CD4-positive, alpha-beta T cell treated with Interleukin-15 for 1 hour (primary cell): ENCODE data around the gene RRP8.

Source experiments
- DNase-seq: peaks from one replicate; pipeline ENCODE4 v3.0.0-alpha.2; 2020

RRP8 gene

DNA sequence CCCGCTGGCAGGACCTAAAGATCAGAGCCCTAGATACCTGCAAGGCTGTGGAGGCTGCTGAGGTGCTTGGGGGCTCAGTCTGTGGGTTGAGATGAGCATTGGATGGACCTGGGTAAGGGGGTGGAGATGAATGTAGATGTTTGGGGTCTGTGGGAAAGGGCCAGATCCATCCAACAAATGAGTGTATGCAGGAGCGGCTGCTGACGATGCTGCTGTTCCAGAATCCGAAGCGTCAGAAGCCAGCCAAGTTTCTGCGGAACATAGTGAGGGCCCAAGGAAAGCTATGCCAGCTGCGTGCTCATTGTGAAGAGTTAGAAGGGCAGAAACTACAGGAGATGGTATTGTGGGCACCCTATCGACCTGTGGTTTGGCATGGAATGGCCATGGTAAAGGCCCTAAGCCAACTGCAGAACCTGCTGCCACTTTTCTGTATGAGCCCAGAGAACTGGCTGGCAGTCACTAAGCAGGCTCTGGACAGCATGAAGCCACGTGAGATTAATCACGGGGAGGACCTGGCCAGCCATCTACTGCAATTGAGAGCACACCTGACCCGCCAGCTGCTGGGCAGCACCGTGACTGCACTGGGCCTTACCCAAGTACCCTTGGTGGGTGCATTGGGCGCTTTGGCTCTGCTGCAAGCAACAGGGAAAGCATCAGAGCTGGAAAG lies 36.6 kb downstream of the RRP8 start:
- no peak for DNase-seq

DNA sequence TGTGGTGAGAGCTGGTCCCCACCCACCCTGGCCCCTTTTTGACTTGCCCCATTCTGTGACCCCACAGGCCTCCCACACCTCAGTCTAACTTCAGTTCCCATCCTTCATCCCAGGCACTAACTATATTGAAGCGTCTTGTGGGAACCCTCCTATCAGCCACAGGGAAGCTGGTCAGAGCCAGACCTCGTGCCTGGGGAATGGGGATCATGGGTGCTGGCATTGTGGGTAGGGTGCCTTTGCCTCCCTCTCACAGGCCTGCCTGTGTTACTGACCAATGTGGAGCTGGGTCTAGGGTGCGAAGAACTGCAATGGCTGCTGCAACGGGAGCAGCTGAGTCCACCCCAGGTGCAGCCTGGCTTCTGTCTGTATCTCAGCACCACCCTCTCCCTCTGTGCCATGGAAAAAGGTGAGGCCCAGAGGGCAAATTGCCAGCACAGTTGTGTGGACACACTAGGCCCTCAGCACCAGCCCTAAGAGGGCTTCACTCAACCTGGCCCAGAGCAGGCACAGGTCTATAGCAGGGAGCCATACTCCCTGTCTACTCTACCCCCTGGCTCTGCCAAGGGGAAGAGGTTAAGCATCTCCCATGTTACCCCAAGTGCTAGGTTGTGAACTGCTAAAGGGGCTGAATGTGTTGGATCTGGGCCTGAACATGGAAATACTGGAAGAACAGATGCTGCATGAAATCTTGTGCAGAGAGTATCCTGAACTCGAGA lies 37.3 kb downstream of the RRP8 start:
- DNase-seq = no peak

DNA sequence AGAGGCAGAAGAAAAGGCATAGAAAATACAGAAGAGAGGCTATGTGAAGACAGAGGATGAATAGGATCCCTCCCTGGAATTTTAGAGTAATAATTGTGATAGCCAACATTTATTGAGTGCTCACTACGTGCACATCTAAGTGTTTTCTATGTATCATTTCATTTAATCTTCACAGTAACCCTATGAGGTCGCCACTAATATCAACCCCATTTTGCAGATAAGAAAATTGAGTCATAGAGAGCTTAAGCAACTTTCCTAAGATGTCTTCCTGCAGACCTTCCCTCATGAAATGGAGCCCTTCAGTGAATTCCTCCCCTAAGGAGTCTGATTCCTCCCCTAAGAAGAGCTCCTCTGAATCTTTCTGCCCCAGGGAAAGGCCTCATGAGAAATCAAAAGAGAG lies 38.1 kb downstream of the RRP8 start:
- DNase-seq = no peak

DNA sequence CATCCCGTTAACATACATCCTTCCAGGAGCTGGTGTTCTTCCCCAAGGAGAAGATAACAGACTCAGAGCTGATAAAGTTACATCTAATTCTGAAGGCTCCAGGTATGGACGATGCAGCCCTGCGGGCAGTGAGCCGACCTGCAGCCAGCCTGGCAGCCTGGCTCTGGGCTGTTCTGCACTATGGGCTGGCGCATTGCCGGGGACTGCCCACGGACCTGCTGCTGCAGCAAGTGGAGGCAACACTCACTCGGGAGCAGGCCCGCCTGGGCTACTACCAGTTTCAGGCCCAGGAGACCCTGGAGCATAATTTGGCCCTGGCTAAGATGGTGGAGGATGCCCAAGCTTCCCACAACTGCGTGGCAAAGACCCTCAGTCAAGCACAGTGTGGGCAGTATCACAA lies 39.7 kb downstream of the RRP8 start:
- DNase-seq = no peak

DNA sequence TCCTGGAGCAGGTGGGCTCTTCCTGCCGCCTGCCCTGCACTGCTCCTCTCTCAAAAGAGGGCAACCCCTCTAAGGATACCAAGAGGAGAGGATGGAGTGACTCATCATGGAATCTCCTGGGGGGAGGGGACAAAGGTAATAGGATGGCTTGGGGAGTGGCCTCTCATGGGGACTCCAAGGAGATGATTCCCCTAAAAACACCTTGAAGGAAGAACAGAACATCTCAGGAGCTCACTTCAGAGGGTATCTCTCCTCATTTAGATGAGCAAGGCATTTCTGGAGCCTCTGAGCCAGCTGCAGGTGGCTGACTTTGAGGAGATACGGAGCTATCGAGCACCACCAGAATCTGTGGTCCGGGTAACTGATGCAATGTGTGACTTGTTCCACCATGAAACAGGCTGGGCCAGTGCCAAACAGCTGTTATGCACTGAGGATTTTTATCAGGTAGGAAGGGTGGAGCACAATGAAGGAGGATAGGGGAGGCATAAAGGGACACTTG lies 40.2 kb downstream of the RRP8 start:
- no peak for DNase-seq

DNA sequence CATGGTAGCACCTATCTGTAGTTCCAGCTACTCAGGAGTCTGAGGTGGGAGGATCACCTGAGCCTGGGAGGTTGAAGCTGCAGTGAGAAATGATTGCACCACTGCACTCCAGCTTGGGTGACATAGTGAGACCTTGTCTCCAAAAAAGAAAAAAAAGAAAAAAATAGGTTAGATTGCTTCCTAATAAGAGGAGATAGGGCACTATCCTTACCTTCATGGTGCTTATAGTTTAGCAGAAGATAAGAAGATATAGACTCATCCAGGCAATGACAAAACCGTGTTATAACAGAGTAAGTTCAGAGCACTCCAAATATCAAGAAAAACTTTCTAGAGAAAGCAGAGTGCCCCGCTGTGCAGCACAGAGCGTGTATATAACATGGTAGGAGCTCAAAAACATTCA lies 42.1 kb downstream of the RRP8 start:
- no peak for DNase-seq

DNA sequence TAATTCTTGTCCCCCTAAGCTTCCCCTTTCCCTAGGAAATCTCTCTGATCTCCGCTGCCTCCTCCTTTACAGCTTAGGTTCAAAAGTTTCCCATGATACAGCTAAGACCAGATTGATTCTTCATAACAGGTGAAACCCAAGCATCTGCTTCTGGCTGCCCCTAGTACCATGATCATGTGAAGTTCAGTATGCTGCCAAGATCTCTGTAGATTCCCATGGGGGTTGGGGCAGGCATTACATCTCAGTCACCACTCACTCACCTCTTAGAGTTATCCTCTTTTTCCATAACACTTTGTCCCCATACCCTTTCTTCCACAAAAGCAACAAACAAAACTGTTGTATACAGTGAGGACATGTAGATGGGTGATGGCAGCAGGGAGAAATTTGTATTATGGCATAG lies 44.0 kb downstream of the RRP8 start:
- DNase-seq = no peak

DNA sequence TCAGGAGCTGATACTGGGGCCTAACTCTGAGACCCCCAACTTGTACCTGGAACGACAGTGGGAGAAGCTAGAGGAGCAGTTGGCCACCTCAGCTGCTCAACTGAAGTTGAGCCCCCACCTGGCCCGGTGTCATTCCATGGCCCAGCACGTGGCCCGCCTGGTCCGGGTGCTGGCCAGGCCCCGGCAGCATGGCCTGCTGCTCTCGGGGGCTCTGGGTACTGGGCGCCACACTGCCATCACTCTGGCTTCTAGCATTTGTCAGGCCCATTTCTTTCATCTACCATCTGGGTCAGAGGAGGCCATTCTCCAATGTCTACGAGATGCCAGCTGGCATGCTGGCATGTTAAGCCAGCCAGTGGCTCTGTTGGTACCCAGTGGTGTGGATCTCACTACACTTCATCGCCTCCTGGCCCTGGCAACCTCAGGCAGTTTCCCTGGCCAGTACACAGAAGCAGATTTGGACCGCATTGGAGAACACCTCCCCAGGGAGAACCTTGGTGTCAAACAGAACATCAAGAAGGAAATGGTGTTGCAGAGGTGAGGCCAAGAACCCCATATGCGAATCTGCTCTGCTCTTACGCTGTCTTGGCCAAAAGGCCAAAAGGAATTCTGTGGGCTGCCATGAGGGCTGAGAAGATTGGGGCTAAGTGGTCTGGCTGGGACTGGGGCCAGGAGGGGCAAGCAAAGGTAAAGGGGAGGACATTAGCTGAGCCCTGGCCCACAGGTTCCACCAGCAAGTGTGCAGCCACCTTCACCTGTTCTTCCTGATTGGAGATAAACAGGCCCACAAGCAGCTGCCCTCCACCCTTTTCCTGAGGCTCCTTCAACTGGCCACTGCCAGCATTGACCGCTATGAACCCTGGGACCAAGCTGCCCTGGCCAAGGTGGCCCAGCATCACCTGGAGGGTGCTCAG lies 45.4 kb downstream of the RRP8 start:
- DNase-seq = no peak

DNA sequence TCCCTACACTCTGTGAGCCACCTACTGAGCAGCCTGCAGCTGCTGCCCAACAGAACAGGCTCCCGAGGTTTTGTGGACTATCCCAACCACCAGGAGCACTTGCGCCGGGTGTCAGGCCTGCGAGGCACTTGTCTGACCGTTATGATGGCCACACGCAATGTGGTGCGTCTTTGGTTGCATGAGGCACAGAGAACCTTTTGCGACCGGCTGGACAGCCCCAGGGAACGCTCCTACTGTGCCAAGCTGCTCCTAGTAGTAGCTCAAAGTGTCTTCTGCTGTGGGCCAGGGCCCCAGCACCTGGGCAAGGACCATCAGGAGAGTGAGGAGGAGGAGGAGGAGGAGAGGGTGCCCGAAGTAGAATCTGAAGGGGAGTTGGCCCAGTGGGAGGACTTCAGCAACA lies 46.4 kb downstream of the RRP8 start:
- DNase-seq = no peak

DNA sequence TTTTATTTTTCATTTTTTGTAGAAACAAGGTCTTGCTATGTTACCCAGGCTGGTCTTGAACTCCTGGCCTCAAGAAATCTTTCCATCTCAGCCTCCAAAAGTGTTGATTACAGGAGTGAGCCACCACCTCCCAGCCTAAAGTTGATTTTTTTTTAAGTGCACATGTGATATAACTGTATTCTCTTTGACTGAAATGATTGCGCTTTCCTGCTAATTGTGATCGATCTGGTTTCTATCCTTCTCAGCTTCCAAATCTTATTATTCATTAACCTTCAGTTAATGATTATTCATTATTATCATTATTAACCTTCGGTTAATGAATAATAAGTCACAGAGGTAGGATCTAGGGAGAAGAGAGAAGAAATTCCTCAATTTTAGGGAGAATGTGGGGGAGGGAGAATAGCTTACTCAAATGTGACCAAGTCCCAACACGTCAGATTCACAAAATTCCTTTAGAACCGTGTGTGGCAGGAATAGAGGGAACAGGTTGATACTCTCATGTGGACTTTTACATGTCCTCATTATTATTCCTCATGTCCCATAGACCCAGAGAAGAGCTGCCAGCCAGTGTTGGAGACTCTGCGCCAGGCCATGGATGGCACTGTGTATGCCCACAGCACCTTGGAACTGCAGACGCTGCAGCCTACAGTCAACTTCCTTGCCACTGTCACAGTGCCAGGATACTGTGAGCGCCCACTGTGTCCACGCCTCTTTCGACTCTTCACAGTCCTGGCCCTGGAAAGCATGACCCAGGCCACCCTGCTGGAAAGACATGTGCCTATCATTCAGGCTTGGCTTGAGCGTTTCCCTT lies 47.1 kb downstream of the RRP8 start:
- DNase-seq = no peak

DNA sequence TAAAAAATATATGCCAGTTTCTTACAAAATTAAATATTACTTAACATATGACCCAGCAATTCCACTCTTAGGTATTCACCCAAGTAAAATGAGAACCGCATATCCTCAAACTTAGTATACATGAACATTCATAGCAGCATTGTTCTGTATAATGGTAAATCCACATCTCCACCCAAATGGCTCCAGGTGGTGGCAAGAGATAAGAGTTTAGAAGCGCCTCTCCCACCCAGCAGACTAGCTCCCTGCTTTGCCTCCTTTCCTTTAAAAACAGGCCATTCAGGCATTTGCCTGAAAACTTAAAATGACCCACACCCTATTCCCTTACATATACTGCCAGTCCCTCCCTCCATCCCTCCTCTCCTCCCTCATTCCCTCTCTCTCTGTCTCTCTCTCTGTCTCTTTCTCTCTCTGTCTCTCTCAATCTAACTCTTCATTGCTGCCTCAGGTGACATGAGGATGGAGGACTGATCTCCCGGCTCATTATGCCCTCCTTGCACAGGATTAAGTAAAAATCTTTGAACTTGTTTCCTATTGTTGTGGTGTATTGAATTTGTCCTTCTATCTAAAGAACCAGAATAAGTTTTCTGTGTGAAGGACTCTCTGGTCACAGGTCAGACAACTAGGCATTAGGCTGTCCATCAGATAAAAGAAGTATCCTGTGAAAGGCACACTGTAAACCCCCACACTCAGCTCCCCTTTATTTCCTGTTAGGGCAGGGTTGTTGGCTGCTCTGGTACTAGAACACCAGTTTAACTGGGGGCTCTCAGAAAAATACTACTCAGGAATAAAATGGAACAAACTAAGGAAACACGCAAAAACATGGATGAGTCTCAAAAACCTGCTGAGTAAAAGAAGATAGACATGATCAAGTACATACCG lies 48.3 kb downstream of the RRP8 start:
- no peak for DNase-seq

DNA sequence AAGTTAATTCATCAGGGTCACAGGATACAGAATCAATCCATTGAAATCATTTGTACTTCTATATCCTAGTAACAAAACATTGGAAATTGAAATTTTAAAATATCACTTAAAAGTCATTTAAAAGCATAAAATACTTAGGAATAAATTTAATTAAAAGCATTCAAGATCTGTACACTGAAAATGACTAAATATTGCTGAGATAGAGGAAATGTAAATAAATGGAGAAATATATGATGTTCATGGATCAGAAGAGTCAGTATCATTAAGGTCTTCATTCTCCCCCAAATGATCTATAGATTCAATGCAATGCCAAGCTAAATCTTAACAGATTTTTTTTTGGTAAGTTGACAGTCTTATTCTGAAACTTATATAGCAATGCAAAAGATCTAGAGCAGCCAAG lies 49.8 kb downstream of the RRP8 start:
- DNase-seq = no peak

DNA sequence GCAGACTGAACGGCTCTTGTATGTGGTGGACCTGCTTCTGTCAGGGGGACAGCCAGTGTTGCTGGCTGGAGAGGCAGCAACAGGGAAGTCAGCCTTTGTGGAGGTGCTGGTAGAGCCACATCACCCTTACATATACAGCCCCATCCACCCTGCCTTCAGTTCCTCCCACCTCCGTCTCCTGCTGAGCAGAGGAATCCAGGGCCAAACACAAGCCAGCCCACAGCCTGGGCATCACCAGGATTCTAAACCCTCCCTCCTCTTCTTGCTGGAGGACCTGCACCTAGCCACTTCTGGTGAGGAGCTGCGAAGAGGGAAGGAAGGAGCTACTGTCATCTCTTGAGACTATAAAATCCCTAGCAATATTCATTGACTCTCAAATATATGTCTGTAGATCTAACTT lies 54.8 kb downstream of the RRP8 start:
- DNase-seq = no peak

DNA sequence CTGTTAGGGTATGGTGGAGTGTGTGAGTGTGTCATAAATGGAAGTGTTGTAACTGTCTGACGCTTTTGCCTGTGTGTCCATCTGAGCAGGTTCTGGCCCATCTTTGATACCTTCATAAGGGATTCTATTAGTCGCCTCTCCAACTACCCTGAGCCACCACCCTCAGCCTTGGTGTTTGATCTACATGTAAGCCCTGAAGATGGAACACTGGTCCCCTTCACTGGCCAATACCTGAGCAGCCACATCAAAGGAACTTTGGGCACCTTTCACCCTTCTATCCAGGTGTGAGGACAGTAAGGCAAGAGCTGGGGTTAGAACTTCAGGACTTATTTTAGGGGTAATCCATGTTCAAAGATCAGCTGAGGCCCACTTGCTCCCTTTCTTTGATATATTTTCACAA lies 55.3 kb downstream of the RRP8 start:
- DNase-seq = no peak

DNA sequence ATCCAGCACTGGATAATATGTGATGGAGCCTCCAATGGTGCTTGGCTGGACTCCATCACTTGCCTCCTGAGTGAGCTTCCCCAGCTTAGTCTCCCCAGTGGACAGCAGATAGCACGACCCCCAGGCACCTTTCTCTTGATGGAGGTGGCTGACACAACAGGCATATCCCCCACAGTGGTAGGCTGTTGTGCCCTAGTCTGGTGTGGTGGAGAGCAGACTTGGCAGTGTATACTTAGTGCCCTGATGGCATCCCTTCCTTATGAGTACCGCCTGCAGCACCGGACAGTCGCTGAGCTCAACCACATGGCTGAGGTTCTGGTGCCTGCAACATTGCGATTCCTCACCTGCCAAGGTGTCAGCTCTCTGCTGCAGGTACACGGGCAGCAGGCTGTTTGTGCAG lies 56.2 kb downstream of the RRP8 start:
- no peak for DNase-seq

DNA sequence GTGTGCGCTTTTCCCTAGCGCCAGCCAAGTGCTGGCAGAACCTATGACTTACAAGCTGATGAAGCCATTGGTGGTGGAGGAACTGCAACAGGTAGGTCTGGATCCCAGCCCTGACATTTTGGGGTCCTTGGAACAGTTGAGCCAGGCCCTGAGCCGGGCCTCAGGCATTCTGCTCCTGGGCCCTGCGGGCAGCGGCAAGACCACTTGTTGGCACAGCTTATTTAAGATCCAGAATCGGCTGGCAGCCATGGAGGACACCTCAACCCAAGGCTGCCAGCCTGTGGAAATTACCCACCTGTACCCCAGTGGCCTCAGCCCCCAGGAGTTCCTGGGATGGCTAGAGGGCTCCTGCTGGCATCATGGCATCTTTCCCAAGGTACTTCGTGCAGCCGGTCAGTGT lies 56.7 kb downstream of the RRP8 start:
- no peak for DNase-seq

DNA sequence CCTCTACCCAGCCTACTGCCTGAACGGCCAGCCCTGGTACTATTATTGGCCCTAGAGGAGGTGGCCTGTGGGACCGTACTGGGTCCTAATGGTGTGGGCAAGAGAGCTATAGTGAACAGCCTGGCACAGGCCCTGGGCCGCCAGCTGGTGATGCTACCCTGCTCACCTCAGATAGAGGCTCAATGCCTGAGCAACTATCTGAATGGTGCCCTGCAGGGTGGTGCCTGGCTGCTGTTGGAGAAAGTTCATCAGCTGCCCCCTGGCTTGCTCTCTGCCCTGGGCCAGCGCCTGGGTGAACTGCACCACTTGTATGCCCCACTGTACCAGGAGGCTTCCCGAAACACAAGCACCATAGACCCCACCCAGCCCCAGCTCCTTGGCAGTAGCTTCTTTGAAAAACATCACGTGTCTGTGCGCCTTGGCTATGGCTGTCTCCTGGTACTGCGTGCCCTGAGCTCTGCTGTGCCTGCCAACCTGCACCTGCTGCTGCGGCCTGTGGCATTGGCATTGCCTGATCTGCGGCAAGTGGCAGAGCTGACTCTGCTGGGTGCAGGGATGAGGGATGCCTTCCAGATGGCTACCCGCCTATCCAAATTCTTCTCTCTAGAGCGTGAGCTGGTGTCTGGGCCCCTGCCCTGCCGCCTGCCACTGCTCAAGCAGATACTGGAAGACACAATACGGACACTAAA lies 57.4 kb downstream of the RRP8 start:
- DNase-seq = no peak
